ENCODE results near the gene BLM.

GRCh38 chr15:90790057-90790456 lies 72.9 kb downstream of the BLM start:
- TF ChIP-seq CTCF (optimal IDR thresholded peaks at IDR 0.05 in 1 of 3, IDR thresholded peaks at IDR 0.05 in 1 of 3, conservative IDR thresholded peaks at IDR 0.05 in 1 of 3; ENCODE audit: extremely low read depth in 1 of 3, insufficient read depth in 2 of 3, low read length in 3 of 3) (no peak), EZH2 (IDR thresholded peaks at IDR 0.05; ENCODE audit: low read length) (no peak)

All from keratinocyte (primary cell).